Measurements from ENCODE around the gene TMEM270. TPM values are rescaled to one million over a fixed set of nuclear protein-coding genes. Genes with fewer than 3 reads are reported as not detected.
A peak's percentile ranks its signal among the peaks of the same experiment; 100 is the strongest.

TMEM270 gene
- total RNA-seq, 1 donor from 2014 or later = not detected

DNA sequence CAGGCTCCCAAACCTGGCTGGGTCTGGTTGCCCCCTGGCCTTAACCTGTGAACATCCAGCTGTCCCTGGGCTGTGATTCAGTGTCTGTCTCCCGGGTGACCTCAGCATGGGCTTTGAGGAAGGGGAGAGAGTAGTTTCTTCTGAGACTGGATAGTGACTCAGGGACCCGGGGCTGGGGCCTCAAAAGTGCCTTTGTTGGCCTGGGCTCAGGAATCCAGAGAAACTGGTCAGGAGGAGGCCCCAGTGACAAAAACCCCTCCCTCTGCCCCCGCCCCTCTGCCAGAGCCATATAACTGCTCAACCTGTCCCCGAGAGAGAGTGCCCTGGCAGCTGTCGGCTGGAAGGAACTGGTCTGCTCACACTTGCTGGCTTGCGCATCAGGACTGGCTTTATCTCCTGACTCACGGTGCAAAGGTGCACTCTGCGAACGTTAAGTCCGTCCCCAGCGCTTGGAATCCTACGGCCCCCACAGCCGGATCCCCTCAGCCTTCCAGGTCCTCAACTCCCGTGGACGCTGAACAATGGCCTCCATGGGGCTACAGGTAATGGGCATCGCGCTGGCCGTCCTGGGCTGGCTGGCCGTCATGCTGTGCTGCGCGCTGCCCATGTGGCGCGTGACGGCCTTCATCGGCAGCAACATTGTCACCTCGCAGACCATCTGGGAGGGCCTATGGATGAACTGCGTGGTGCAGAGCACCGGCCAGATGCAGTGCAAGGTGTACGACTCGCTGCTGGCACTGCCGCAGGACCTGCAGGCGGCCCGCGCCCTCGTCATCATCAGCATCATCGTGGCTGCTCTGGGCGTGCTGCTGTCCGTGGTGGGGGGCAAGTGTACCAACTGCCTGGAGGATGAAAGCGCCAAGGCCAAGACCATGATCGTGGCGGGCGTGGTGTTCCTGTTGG lies 30.0 kb upstream of the TMEM270 start, which contains the start of gene CLDN4:
Gene CLDN4 (plus strand): TSS at position 316 of the 903 bp plus-strand sequence. CDS start 206 bp downstream, at position 522.
- H3K4me2 ChIP-seq = peak within 1 kb of the TSS; percentile 63
- H2AFZ ChIP-seq (replicated peaks) = no peak within 1 kb of the TSS
- peaks cover 52% of the 10 kb centered on the region for H3K4me1 Mint-ChIP-seq
- H3K27me3 ChIP-seq = peaks cover 9% of the 10 kb centered on the region
- peak; percentile 74 for DNase-seq (ENCODE audit: low spot score)
- TF ChIP-seq EZH2 (IDR thresholded peaks at IDR 0.05) (no peak), EZH2phosphoT487 (IDR thresholded peaks at IDR 0.05) (no peak)
- TF ChIP-seq, protein P1, sequence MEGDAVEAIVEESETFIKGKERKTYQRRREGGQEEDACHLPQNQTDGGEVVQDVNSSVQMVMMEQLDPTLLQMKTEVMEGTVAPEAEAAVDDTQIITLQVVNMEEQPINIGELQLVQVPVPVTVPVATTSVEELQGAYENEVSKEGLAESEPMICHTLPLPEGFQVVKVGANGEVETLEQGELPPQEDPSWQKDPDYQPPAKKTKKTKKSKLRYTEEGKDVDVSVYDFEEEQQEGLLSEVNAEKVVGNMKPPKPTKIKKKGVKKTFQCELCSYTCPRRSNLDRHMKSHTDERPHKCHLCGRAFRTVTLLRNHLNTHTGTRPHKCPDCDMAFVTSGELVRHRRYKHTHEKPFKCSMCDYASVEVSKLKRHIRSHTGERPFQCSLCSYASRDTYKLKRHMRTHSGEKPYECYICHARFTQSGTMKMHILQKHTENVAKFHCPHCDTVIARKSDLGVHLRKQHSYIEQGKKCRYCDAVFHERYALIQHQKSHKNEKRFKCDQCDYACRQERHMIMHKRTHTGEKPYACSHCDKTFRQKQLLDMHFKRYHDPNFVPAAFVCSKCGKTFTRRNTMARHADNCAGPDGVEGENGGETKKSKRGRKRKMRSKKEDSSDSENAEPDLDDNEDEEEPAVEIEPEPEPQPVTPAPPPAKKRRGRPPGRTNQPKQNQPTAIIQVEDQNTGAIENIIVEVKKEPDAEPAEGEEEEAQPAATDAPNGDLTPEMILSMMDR (IDR thresholded peaks at IDR 0.05) = no peak
- H3K9ac ChIP-seq = no peak within 1 kb of the TSS
- H3K4me1 ChIP-seq = peaks cover 38% of the 10 kb centered on the region
- peak within 1 kb of the TSS; percentile 74 for H3K27ac Mint-ChIP-seq
- no peaks in the 10 kb centered on the region for H3K36me3 ChIP-seq
- no peak within 1 kb of the TSS for H3K4me3 Mint-ChIP-seq
- peaks cover 16% of the 10 kb centered on the region for H3F3A ChIP-seq (ENCODE audit: low read depth)
- H3K9me3 Mint-ChIP-seq = no peaks in the 10 kb centered on the region
- H3K27ac ChIP-seq = no peak within 1 kb of the TSS
- H3K4me3 ChIP-seq = no peak within 1 kb of the TSS
- H3K27me3 Mint-ChIP-seq (ENCODE audit: insufficient read depth, low read depth) = peaks cover 19% of the 10 kb centered on the region
- H4K20me1 ChIP-seq (ENCODE audit: low read depth) = no peaks in the 10 kb centered on the region
- no peaks in the 10 kb centered on the region for H3K9me3 ChIP-seq (ENCODE audit: low read depth)
- no peaks in the 10 kb centered on the region for H3K36me3 Mint-ChIP-seq
- no peaks in the 10 kb centered on the region for H3K79me2 ChIP-seq (ENCODE audit: low read depth)

DNA sequence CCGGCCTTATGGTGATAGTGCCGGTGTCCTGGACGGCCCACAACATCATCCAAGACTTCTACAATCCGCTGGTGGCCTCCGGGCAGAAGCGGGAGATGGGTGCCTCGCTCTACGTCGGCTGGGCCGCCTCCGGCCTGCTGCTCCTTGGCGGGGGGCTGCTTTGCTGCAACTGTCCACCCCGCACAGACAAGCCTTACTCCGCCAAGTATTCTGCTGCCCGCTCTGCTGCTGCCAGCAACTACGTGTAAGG lies 29.4 kb upstream of the TMEM270 start:
- no peaks in the 10 kb centered on the region for H3K9me3 ChIP-seq (ENCODE audit: low read depth)
- H2AFZ ChIP-seq (replicated peaks) = no peak overlapping the region
- H4K20me1 ChIP-seq (ENCODE audit: low read depth) = no peaks in the 10 kb centered on the region
- no peak overlapping the region for H3K4me2 ChIP-seq
- H3K27ac ChIP-seq = no peak overlapping the region
- no peaks in the 10 kb centered on the region for H3K36me3 ChIP-seq
- peaks cover 9% of the 10 kb centered on the region for H3K27me3 ChIP-seq
- H3K4me1 Mint-ChIP-seq = peaks cover 52% of the 10 kb centered on the region
- H3K27ac Mint-ChIP-seq = peak overlapping the region; percentile 74
- H3F3A ChIP-seq (ENCODE audit: low read depth) = peaks cover 16% of the 10 kb centered on the region
- H3K9ac ChIP-seq = no peak overlapping the region
- peaks cover 15% of the 10 kb centered on the region for H3K27me3 Mint-ChIP-seq (ENCODE audit: insufficient read depth, low read depth)
- TF ChIP-seq, protein P1 (IDR thresholded peaks at IDR 0.05) = no peak
- TF ChIP-seq EZH2phosphoT487 (IDR thresholded peaks at IDR 0.05) = no peak
- no peak for TF ChIP-seq EZH2 (IDR thresholded peaks at IDR 0.05)
- no peak overlapping the region for H3K4me3 Mint-ChIP-seq
- no peak for DNase-seq (ENCODE audit: low spot score)
- H3K4me1 ChIP-seq = peaks cover 38% of the 10 kb centered on the region
- H3K9me3 Mint-ChIP-seq = no peaks in the 10 kb centered on the region
- H3K36me3 Mint-ChIP-seq = no peaks in the 10 kb centered on the region
- no peaks in the 10 kb centered on the region for H3K79me2 ChIP-seq (ENCODE audit: low read depth)
- H3K4me3 ChIP-seq = no peak overlapping the region

DNA sequence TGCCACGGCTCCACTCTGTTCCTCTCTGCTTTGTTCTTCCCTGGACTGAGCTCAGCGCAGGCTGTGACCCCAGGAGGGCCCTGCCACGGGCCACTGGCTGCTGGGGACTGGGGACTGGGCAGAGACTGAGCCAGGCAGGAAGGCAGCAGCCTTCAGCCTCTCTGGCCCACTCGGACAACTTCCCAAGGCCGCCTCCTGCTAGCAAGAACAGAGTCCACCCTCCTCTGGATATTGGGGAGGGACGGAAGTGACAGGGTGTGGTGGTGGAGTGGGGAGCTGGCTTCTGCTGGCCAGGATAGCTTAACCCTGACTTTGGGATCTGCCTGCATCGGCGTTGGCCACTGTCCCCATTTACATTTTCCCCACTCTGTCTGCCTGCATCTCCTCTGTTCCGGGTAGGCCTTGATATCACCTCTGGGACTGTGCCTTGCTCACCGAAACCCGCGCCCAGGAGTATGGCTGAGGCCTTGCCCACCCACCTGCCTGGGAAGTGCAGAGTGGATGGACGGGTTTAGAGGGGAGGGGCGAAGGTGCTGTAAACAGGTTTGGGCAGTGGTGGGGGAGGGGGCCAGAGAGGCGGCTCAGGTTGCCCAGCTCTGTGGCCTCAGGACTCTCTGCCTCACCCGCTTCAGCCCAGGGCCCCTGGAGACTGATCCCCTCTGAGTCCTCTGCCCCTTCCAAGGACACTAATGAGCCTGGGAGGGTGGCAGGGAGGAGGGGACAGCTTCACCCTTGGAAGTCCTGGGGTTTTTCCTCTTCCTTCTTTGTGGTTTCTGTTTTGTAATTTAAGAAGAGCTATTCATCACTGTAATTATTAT lies 28.9 kb upstream of the TMEM270 start:
- H3K79me2 ChIP-seq (ENCODE audit: low read depth) = no peaks in the 10 kb centered on the region
- Mint-ChIP-seq H3K4me1 (peaks cover 47% of the 10 kb centered on the region), H3K4me3 (no peak overlapping the region), H3K36me3 (no peaks in the 10 kb centered on the region), H3K9me3 (no peaks in the 10 kb centered on the region), H3K27me3 (ENCODE audit: insufficient read depth, low read depth) (peaks cover 15% of the 10 kb centered on the region), H3K27ac (peak overlapping the region; percentile 74)
- no peaks in the 10 kb centered on the region for H4K20me1 ChIP-seq (ENCODE audit: low read depth)
- DNase-seq (ENCODE audit: low spot score) = peak; percentile 37
- H3K9me3 ChIP-seq (ENCODE audit: low read depth) = no peaks in the 10 kb centered on the region
- peaks cover 16% of the 10 kb centered on the region for H3F3A ChIP-seq (ENCODE audit: low read depth)
- TF ChIP-seq, protein P1 (IDR thresholded peaks at IDR 0.05) = no peak
- TF ChIP-seq EZH2phosphoT487 (IDR thresholded peaks at IDR 0.05) (no peak), EZH2 (IDR thresholded peaks at IDR 0.05) (no peak)
- no peak overlapping the region for H3K27ac ChIP-seq
- H3K36me3 ChIP-seq = no peaks in the 10 kb centered on the region
- no peak overlapping the region for H3K4me3 ChIP-seq
- peaks cover 9% of the 10 kb centered on the region for H3K27me3 ChIP-seq
- peaks cover 38% of the 10 kb centered on the region for H3K4me1 ChIP-seq
- H3K4me2 ChIP-seq = no peak overlapping the region
- H3K9ac ChIP-seq = no peak overlapping the region
- H2AFZ ChIP-seq (replicated peaks) = no peak overlapping the region

All from neural progenitor cell (in vitro differentiated cells).